K562 (cell line): ENCODE measurements around the gene FILIP1L. TPM values are rescaled to one million over a fixed set of nuclear protein-coding genes. Genes with fewer than 3 reads are reported as not detected.

Experiments used
- ATAC-seq: fragments of 200-7000 bp; cut with Tn5 transposase; 3 replicates; pipeline ENCODE4 v1.9.1; 2020; ENCODE audit warnings: moderate library complexity
- BruUV-seq: library from RNA; stranded (reverse); fragments of 400-500 nt; replicated peaks from 2 replicates; lab custom pipeline; 2021; lab: Mats Ljungman, UMichigan
- CTCF ChIA-PET: fragments of 300-600 bp; formaldehyde crosslinking; extraction: SDS; loops from one replicate; lab custom pipeline; 2021; ENCODE audit warnings: low intra/inter-chr PET ratio; lab: Yijun Ruan, JAX
- POLR2A ChIA-PET: fragments of 300-600, 350-650 bp; sonication (Branson Sonifier 250); formaldehyde crosslinking; extraction: SDS; loops from one replicate; lab custom pipeline; 2021; ENCODE audit warnings: antibody characterized with exemption, inconsistent platforms; lab: Yijun Ruan, JAX
- DNase-seq, 4 experiments: peaks; one replicate each; pipeline versions ENCODE4 v3.0.0 to v3.0.0-alpha.2; 2011 to 2018; ENCODE audit warnings: low spot score in 3 of 4, mixed read lengths in 3 of 4; ENCODE audit errors: extremely low read depth in 1 of 4
- FAIRE-seq: peaks from 2 replicates; lab custom pipeline; 2011; peaks lifted over from hg19 to GRCh38; lab: Jason Lieb, UNC
- H2AFZ ChIP-seq: 2 replicates; pipeline ENCODE4 v1.6.0; 2011; ENCODE audit warnings: low read depth, low read length, control low read depth, inconsistent platforms
- H3K27ac ChIP-seq: fragments of 200-600 bp; 3 replicates; pipeline ENCODE4 v1.8.0; 2011; ENCODE audit warnings: low read depth, mild to moderate bottlenecking, control low read depth, inconsistent platforms, low read length, moderate library complexity, mixed read lengths; ENCODE audit errors: extremely low read depth
- H3K27me3 ChIP-seq, 2 experiments: fragments of 300-600 bp in 1 of 2; 2 replicates in 1 of 2; 3 replicates in 1 of 2; pipeline versions ENCODE4 v1.6.0 to v1.8.0; 2011; ENCODE audit warnings: inconsistent platforms in 2 of 2, low read length in 2 of 2, mild to moderate bottlenecking in 1 of 2, mixed read lengths in 1 of 2, moderate library complexity in 1 of 2; ENCODE audit not compliant: control insufficient read depth in 2 of 2, insufficient read depth in 2 of 2
- H3K36me3 ChIP-seq: fragments of 300-600 bp; 3 replicates; pipeline ENCODE4 v1.8.0; 2011; ENCODE audit warnings: mild to moderate bottlenecking, low read length, inconsistent platforms; ENCODE audit not compliant: control insufficient read depth, insufficient read depth
- H3K4me1 ChIP-seq, 2 experiments: fragments of 200-600 bp in 1 of 2; replicated peaks in 1 of 2; 2 replicates in 1 of 2; 3 replicates in 1 of 2; pipeline versions ENCODE4 v1.5.1 to v1.8.0; 2011; ENCODE audit warnings: inconsistent platforms in 2 of 2, low read length in 2 of 2, mild to moderate bottlenecking in 1 of 2, mixed read lengths in 1 of 2, moderate library complexity in 1 of 2; ENCODE audit not compliant: control insufficient read depth in 2 of 2, insufficient read depth in 2 of 2
- H3K4me2 ChIP-seq: 2 replicates; pipeline ENCODE4 v1.6.1; 2011; ENCODE audit warnings: low read length, control low read depth, inconsistent platforms, mixed read lengths; ENCODE audit not compliant: insufficient read depth
- H3K4me3 ChIP-seq: fragments of 200-600 bp; sonication (generic), shearing (Covaris generic); 2 replicates; pipeline ENCODE4 v1.5.1; 2016; ENCODE audit warnings: control low read depth, inconsistent platforms
- H3K79me2 ChIP-seq: fragments of 200-600 bp; 3 replicates; pipeline ENCODE4 v1.8.0; 2011; ENCODE audit warnings: low read length, inconsistent platforms; ENCODE audit not compliant: control insufficient read depth, insufficient read depth
- H3K9ac ChIP-seq, 2 experiments: 2 replicates each; pipeline versions ENCODE4 v1.6.0 to v1.6.1; 2011; ENCODE audit warnings: low read depth in 2 of 2, low read length in 2 of 2, control low read depth in 1 of 2, inconsistent platforms in 1 of 2, mild to moderate bottlenecking in 1 of 2, mixed read lengths in 1 of 2; ENCODE audit not compliant: insufficient read depth in 1 of 2
- H3K9me1 ChIP-seq: one replicate; pipeline ENCODE4 v1.6.0; 2011; ENCODE audit warnings: inconsistent platforms, mild to moderate bottlenecking, low read length, moderate library complexity; ENCODE audit not compliant: control insufficient read depth, insufficient read depth
- H3K9me3 ChIP-seq: replicated peaks from 2 replicates; pipeline ENCODE4 v1.5.1; 2011; ENCODE audit warnings: low read depth, low read length, inconsistent platforms; ENCODE audit not compliant: control insufficient read depth, insufficient read depth
- H4K20me1 ChIP-seq: replicated peaks from 2 replicates; pipeline ENCODE4 v1.6.1; 2011; ENCODE audit warnings: low read length, inconsistent platforms, mixed read lengths; ENCODE audit not compliant: control insufficient read depth, insufficient read depth
- MAFG ChIP-seq: fragments of 450-650 bp; conservative IDR thresholded peaks from 2 replicates; pipeline ENCODE4 v1.6.1; 2016; ENCODE audit warnings: missing genetic modification characterization, missing compliant biosample characterization
- NCOA1 ChIP-seq: fragments of 450-650 bp; IDR thresholded peaks from 2 replicates; pipeline ENCODE4 v1.6.1; 2016; ENCODE audit warnings: low read depth
- SETDB1 ChIP-seq: IDR thresholded peaks from one replicate; pipeline ENCODE4 v1.6.1; 2012; ENCODE audit warnings: low read length, control low read depth, inconsistent platforms
- TEAD1 ChIP-seq, 2 experiments: fragments of 450-650 bp in 1 of 2; sonication (generic) in 1 of 2; formaldehyde crosslinking; IDR thresholded peaks; 2 replicates each; pipeline versions ENCODE4 v1.4.0 to v1.8.0; 2020 to 2022; ENCODE audit warnings: mild to moderate bottlenecking in 2 of 2, missing genetic modification reagents in 1 of 2
- ZHX1 ChIP-seq: fragments of 150-350 bp; conservative IDR thresholded peaks from 2 replicates; pipeline ENCODE4 v1.6.1; 2014; ENCODE audit warnings: low read length
- WGBS: fragments of 100-300 bp; shearing (Covaris generic); methylation state at CpG from one replicate; pipeline ENCODE4 v1.1.6; 2016; ENCODE audit warnings: low coverage, mixed read lengths; ENCODE audit not compliant: insufficient coverage; ENCODE audit errors: missing lambda C conversion rate; 5-methylcytosine and 5-hydroxymethylcytosine counted together
- in situ Hi-C: fragments of 300-500 bp; cut with MboI; formaldehyde crosslinking; loops from 4 replicates; pipeline ENCODE4 v1.15.0; 2018; ENCODE audit warnings: inconsistent platforms, mixed read lengths
- intact Hi-C: fragments of 100-400 bp; cut with micrococcal nuclease; formaldehyde crosslinking; loops from 2 replicates; pipeline ENCODE4 v1.14.2; 2022
- polyA plus RNA-seq, 8 experiments: library from polyadenylated mRNA; depleted of rRNA in 4 of 8; stranded (reverse) in 5 of 8; unstranded in 3 of 8; fragments of >200 nt; fragmentation: Nextera tagmentation in 2 of 8; fragmentation: Illumina TruSeq in 1 of 8; extraction: Ambion mirVana in 2 of 8; extraction: Trizol in 1 of 8; gene quantifications; 2 replicates each; pipeline versions ENCODE4 v1.2.1 to v1.2.3, GENCODE V29; 2011 to 2014; ENCODE audit warnings: inconsistent platforms in 1 of 8, missing spikeins in 1 of 8
- total RNA-seq, 7 experiments: library from RNA; depleted of rRNA in 6 of 7; stranded (reverse); fragments of >200 nt in 6 of 7; fragmentation: Illumina TruSeq in 2 of 7; extraction: Trizol in 2 of 7; gene quantifications; 2 replicates each; pipeline versions ENCODE4 v1.2.1 to v1.2.3, GENCODE V29; 2011 to 2021; ENCODE audit warnings: low replicate concordance in 1 of 7
- TF ChIP-seq, protein P1 (sequence below): fragments of 200-600 bp; sonication (generic); IDR thresholded peaks from one replicate; pipeline ENCODE4 v1.6.1; 2012; ENCODE audit warnings: mild to moderate bottlenecking, low read depth, low read length, inconsistent platforms
- TF ChIP-seq, protein P2 (sequence below): fragments of 450-650 bp; IDR thresholded peaks from 2 replicates; pipeline ENCODE4 v1.6.1; 2016; ENCODE audit warnings: missing biosample characterization, missing genetic modification characterization

Gene FILIP1L
- total and polyA plus RNA-seq, 9 of the 15 experiments (the other 6 are each of a cell fraction or from before 2014, with no cell fraction given): 0.50 to 2.1 (median 1.1) TPM

GRCh38 chr3:99925584-99926230 lies 188.6 kb downstream of the FILIP1L start:
- in situ Hi-C loops (no loop called here), intact Hi-C loops (no loop called here)
- DNase-seq (no peak), FAIRE-seq (no peak), ATAC-seq (no peak)
- TF ChIP-seq TEAD1 (CRISPR knock-in tag; IDR thresholded peaks at IDR 0.05) (no peak), NCOA1 (no peak), ZHX1 (no peak), MAFG (no peak), SETDB1 (no peak)
- TF ChIP-seq, protein P1, sequence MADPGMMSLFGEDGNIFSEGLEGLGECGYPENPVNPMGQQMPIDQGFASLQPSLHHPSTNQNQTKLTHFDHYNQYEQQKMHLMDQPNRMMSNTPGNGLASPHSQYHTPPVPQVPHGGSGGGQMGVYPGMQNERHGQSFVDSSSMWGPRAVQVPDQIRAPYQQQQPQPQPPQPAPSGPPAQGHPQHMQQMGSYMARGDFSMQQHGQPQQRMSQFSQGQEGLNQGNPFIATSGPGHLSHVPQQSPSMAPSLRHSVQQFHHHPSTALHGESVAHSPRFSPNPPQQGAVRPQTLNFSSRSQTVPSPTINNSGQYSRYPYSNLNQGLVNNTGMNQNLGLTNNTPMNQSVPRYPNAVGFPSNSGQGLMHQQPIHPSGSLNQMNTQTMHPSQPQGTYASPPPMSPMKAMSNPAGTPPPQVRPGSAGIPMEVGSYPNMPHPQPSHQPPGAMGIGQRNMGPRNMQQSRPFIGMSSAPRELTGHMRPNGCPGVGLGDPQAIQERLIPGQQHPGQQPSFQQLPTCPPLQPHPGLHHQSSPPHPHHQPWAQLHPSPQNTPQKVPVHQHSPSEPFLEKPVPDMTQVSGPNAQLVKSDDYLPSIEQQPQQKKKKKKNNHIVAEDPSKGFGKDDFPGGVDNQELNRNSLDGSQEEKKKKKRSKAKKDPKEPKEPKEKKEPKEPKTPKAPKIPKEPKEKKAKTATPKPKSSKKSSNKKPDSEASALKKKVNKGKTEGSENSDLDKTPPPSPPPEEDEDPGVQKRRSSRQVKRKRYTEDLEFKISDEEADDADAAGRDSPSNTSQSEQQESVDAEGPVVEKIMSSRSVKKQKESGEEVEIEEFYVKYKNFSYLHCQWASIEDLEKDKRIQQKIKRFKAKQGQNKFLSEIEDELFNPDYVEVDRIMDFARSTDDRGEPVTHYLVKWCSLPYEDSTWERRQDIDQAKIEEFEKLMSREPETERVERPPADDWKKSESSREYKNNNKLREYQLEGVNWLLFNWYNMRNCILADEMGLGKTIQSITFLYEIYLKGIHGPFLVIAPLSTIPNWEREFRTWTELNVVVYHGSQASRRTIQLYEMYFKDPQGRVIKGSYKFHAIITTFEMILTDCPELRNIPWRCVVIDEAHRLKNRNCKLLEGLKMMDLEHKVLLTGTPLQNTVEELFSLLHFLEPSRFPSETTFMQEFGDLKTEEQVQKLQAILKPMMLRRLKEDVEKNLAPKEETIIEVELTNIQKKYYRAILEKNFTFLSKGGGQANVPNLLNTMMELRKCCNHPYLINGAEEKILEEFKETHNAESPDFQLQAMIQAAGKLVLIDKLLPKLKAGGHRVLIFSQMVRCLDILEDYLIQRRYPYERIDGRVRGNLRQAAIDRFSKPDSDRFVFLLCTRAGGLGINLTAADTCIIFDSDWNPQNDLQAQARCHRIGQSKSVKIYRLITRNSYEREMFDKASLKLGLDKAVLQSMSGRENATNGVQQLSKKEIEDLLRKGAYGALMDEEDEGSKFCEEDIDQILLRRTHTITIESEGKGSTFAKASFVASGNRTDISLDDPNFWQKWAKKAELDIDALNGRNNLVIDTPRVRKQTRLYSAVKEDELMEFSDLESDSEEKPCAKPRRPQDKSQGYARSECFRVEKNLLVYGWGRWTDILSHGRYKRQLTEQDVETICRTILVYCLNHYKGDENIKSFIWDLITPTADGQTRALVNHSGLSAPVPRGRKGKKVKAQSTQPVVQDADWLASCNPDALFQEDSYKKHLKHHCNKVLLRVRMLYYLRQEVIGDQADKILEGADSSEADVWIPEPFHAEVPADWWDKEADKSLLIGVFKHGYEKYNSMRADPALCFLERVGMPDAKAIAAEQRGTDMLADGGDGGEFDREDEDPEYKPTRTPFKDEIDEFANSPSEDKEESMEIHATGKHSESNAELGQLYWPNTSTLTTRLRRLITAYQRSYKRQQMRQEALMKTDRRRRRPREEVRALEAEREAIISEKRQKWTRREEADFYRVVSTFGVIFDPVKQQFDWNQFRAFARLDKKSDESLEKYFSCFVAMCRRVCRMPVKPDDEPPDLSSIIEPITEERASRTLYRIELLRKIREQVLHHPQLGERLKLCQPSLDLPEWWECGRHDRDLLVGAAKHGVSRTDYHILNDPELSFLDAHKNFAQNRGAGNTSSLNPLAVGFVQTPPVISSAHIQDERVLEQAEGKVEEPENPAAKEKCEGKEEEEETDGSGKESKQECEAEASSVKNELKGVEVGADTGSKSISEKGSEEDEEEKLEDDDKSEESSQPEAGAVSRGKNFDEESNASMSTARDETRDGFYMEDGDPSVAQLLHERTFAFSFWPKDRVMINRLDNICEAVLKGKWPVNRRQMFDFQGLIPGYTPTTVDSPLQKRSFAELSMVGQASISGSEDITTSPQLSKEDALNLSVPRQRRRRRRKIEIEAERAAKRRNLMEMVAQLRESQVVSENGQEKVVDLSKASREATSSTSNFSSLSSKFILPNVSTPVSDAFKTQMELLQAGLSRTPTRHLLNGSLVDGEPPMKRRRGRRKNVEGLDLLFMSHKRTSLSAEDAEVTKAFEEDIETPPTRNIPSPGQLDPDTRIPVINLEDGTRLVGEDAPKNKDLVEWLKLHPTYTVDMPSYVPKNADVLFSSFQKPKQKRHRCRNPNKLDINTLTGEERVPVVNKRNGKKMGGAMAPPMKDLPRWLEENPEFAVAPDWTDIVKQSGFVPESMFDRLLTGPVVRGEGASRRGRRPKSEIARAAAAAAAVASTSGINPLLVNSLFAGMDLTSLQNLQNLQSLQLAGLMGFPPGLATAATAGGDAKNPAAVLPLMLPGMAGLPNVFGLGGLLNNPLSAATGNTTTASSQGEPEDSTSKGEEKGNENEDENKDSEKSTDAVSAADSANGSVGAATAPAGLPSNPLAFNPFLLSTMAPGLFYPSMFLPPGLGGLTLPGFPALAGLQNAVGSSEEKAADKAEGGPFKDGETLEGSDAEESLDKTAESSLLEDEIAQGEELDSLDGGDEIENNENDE: no peak
- TF ChIP-seq, protein P2, sequence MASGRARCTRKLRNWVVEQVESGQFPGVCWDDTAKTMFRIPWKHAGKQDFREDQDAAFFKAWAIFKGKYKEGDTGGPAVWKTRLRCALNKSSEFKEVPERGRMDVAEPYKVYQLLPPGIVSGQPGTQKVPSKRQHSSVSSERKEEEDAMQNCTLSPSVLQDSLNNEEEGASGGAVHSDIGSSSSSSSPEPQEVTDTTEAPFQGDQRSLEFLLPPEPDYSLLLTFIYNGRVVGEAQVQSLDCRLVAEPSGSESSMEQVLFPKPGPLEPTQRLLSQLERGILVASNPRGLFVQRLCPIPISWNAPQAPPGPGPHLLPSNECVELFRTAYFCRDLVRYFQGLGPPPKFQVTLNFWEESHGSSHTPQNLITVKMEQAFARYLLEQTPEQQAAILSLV (tag): no peak
- Histone ChIP-seq H2AFZ (no peak overlapping the region), H3K4me3 (no peak overlapping the region), H3K9me1 (no peaks in the 10 kb centered on the region), H3K36me3 (no peaks in the 10 kb centered on the region; the same call in 2 of the 3 replicates), H3K27ac (no peak overlapping the region), H3K9me3 (no peaks in the 10 kb centered on the region), H3K4me1 (peaks cover 0 to 8% of the 10 kb centered on the region in 2 experiments; a peak in 3 of 5 replicates), H3K9ac (no peak overlapping the region), H3K4me2 (no peak overlapping the region), H4K20me1 (no peaks in the 10 kb centered on the region), H3K79me2 (peaks cover 14% of the 10 kb centered on the region), H3K27me3 (no peaks in the 10 kb centered on the region)
- BruUV-seq: no TSS peak
- CTCF ChIA-PET: no interaction called here
- WGBS: 55% methylated on average over 4 of the region's 4 CpGs
- POLR2A ChIA-PET: no interaction called here
